HG02571 (cell line): ENCODE data around the gene TNRC6C.

ENCODE experiments used
- ATAC-seq: cut with Tn5 transposase; IDR thresholded peaks from one replicate; pipeline ENCODE4 v1.9.1; 2021; ENCODE audit warnings: mild to moderate bottlenecking, moderate library complexity; ENCODE audit not compliant: unreplicated experiment

The TNRC6C gene

GRCh38 chr17:78123258-78123929, 164.9 kb downstream of the TNRC6C start:
- ATAC-seq = no peak

- ATAC-seq = no peak
Measured at GRCh38 chr17:78124081-78124835, 165.8 kb downstream of the TNRC6C start.

GRCh38 chr17:78124836-78125137, 166.3 kb downstream of the TNRC6C start:
- no peak for ATAC-seq

GRCh38 chr17:78125138-78125913, 166.8 kb downstream of the TNRC6C start:
- ATAC-seq = no peak

- ATAC-seq = no peak
Measured at GRCh38 chr17:78125976-78126894, 167.7 kb downstream of the TNRC6C start.

- ATAC-seq = no peak
Measured at GRCh38 chr17:78126895-78127238, 168.4 kb downstream of the TNRC6C start.

- ATAC-seq = no peak
Measured at GRCh38 chr17:78127239-78127887, 168.9 kb downstream of the TNRC6C start.

- no peak for ATAC-seq
Measured at GRCh38 chr17:78127888-78128550, 169.5 kb downstream of the TNRC6C start.

- ATAC-seq = no peak
Measured at GRCh38 chr17:78128551-78129350, 170.2 kb downstream of the TNRC6C start, which contains the start of gene TMC6. Gene TMC6 (minus strand): TSS chr17:78128755. CDS start chr17:78126832, 1,923 bp downstream.

- no peak for ATAC-seq
Measured at GRCh38 chr17:78129351-78130089, 171.0 kb downstream of the TNRC6C start.

- ATAC-seq = no peak
Measured at GRCh38 chr17:78130090-78130436, 171.6 kb downstream of the TNRC6C start.

- no peak for ATAC-seq
Measured at GRCh38 chr17:78130437-78131101, 172.1 kb downstream of the TNRC6C start, which contains the start of gene TMC8. Gene TMC8 (plus strand): TSS chr17:78130771. CDS start chr17:78131589, 818 bp downstream.

GRCh38 chr17:78131172-78132083, 172.9 kb downstream of the TNRC6C start:
- ATAC-seq = no peak

GRCh38 chr17:78132084-78132676, 173.7 kb downstream of the TNRC6C start:
- ATAC-seq = no peak

GRCh38 chr17:78132767-78133178, 174.3 kb downstream of the TNRC6C start:
- ATAC-seq = no peak
